PC-3 (cell line): ENCODE data around the gene SERPINF2.

Experiments
- EZH2 ChIP-seq: fragments of 300-600 bp; sonication (generic); IDR thresholded peaks from one replicate; pipeline ENCODE4 v1.6.1; 2017; ENCODE audit warnings: antibody characterized with exemption, mild to moderate bottlenecking, low read length; ENCODE audit not compliant: unreplicated experiment
- TF ChIP-seq, protein P1 (sequence below): fragments of 300-600 bp; sonication (generic); conservative IDR thresholded peaks from 2 replicates; pipeline ENCODE4 v1.5.1; 2017; ENCODE audit warnings: antibody characterized with exemption, low read depth, mild to moderate bottlenecking, low read length

DNA sequence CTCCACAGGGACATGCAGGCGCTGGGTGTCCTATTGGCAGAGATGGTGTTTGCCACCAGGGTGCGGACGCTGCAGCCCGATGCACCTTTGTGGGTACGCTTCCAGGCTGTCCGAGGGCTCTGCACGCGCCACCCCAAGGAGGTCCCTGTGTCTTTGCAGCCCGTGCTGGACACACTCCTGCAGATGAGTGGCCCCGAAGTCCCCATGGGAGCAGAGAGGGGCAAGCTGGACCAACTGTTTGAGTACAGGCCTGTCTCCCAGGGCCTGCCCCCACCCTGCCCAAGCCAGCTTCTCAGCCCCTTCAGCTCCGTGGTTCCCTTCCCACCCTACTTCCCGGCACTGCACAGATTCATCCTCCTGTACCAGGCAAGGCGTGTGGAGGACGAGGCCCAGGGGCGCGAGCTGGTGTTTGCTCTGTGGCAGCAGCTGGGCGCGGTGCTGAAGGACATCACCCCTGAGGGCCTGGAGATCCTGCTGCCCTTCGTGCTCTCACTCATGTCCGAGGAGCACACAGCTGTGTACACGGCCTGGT, 15.3 kb upstream of the SERPINF2 start:
- no peak for TF ChIP-seq EZH2
- TF ChIP-seq, protein P1, sequence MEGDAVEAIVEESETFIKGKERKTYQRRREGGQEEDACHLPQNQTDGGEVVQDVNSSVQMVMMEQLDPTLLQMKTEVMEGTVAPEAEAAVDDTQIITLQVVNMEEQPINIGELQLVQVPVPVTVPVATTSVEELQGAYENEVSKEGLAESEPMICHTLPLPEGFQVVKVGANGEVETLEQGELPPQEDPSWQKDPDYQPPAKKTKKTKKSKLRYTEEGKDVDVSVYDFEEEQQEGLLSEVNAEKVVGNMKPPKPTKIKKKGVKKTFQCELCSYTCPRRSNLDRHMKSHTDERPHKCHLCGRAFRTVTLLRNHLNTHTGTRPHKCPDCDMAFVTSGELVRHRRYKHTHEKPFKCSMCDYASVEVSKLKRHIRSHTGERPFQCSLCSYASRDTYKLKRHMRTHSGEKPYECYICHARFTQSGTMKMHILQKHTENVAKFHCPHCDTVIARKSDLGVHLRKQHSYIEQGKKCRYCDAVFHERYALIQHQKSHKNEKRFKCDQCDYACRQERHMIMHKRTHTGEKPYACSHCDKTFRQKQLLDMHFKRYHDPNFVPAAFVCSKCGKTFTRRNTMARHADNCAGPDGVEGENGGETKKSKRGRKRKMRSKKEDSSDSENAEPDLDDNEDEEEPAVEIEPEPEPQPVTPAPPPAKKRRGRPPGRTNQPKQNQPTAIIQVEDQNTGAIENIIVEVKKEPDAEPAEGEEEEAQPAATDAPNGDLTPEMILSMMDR, result no peak
